ENCODE results near the gene IDH3G.

The IDH3G gene

DNA sequence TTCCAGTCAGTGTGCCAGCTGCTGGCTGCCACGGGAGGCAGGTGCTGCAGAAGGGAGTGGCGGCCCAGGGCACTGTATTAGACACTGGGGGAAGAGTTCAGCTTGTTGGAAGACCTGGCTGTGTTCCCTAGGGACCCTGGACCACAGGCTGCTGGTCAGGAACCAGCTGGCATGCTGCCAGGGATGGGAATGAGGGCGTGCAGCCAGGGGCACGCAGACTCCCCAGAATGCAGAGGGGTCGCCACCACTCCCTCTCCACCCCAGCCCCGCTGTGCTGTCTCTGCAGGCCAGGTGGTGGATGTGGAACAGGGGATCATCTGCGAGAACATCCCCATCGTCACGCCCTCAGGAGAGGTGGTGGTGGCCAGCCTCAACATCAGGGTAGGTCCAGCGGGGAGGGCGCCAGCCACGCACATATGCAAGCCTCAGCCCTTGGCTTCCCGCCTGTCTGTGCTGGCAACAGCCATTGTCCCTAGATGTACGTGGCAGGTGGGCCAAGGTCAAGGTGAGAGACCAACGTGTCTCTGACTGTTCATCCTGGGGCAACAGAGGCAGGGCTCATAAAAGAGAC lies 57.2 kb downstream of the IDH3G start:
- Histone ChIP-seq H3K9me3 (ENCODE audit: control insufficient read depth, low read length) (no peaks in the 10 kb centered on the region), H3K4me2 (ENCODE audit: low read length) (no peak overlapping the region), H3K27ac (no peak overlapping the region), H3K79me2 (no peaks in the 10 kb centered on the region), H3K27me3 (ENCODE audit: control insufficient read depth, insufficient read depth, low read length) (no peaks in the 10 kb centered on the region), H3K4me3 (ENCODE audit: low read depth, low read length) (no peak overlapping the region), H3K9ac (no peak overlapping the region), H2AFZ (no peak overlapping the region), H3K4me1 (no peaks in the 10 kb centered on the region), H3K36me3 (ENCODE audit: control insufficient read depth, insufficient read depth, low read length) (no peaks in the 10 kb centered on the region)
- no peak for TF ChIP-seq CTCF (IDR thresholded peaks at IDR 0.05)

DNA sequence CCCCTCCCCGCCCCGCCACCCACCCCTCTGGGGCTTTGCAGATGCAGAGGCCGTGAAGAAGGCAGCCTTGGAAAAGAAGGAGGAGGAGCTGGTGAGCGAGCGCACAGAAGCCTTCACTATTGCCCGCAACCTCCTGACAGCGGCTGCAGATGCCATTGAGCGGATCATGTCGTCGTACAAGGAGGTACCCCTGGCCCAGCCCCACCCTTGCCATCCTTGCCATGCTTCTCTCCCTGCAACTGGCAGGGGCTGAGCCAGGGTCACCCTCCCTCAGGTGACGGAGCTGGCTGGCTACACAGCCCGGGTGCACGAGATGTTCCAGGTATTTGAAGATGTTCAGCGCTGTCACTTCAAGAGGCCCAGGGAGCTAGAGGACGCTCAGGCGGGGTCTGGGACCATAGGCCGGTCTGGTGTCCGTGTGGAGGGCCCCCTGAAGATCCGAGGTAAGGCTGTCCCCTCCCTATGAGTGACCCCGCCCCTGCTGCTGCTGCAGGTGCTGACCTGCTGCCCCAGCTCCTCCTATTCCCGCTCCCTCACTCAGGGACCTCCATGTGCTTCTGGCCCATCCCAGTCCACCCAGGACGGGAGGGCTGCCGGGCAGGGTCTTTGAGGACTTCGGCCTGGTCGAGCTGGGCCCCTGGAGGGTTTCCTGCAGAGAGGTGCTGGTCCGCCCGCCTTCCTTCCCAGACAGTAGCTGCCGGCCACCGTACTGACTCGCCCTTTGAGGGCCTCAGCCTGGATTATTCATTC lies 57.9 kb downstream of the IDH3G start:
- Histone ChIP-seq H3K9ac (no peak overlapping the region), H3K27me3 (ENCODE audit: control insufficient read depth, insufficient read depth, low read length) (no peaks in the 10 kb centered on the region), H3K27ac (no peak overlapping the region), H3K4me2 (ENCODE audit: low read length) (no peak overlapping the region), H3K9me3 (ENCODE audit: control insufficient read depth, low read length) (no peaks in the 10 kb centered on the region), H3K36me3 (ENCODE audit: control insufficient read depth, insufficient read depth, low read length) (no peaks in the 10 kb centered on the region), H3K79me2 (no peaks in the 10 kb centered on the region), H3K4me1 (no peaks in the 10 kb centered on the region), H2AFZ (no peak overlapping the region), H3K4me3 (ENCODE audit: low read depth, low read length) (no peak overlapping the region)
- TF ChIP-seq CTCF (IDR thresholded peaks at IDR 0.05): no peak
